ENCODE measurements around the gene FBXO44.

FBXO44 gene

GRCh38 chr1:11649237-11649623 is 5.4 kb upstream of the FBXO44 start:
- no peak for TF ChIP-seq CTCF (IDR thresholded peaks at IDR 0.05; ENCODE audit: control extremely low read depth, extremely low read depth, low read depth, missing control alignments)
- ChIA-PET POLR2A (interaction anchor here (0.6 kb wide), 1 partner anchor 818 kb away, joined by 3 read pairs; no protein-coding TSS in a partner anchor), CTCF (interaction anchor here (0.8 to 16.0 kb wide), 11 partner anchors 11 to 617 kb away, joined by 3 to 248 read pairs (median 11); partner anchors contain the start of genes AGTRAP and FBXO6)
- DNase-seq (ENCODE audit: extremely low spot score): no peak

- no peak for TF ChIP-seq CTCF (IDR thresholded peaks at IDR 0.05; ENCODE audit: control extremely low read depth, extremely low read depth, low read depth, missing control alignments)
- ChIA-PET POLR2A (no interaction called here), CTCF (interaction anchor here (0.8 to 16.0 kb wide), 30 partner anchors 8 to 648 kb away, joined by 3 to 248 read pairs (median 4); partner anchors contain the start of genes AGTRAP and FBXO6)
Observed at GRCh38 chr1:11649624-11650330, 4.9 kb upstream of the FBXO44 start.

GRCh38 chr1:11650331-11650991 is 4.2 kb upstream of the FBXO44 start:
- ChIA-PET POLR2A (no interaction called here), CTCF (interaction anchor here (0.8 to 16.0 kb wide), 30 partner anchors 6 to 649 kb away, joined by 3 to 248 read pairs (median 4); partner anchors contain the start of genes AGTRAP and FBXO6)
- peak; percentile 81 for TF ChIP-seq CTCF (IDR thresholded peaks at IDR 0.05; ENCODE audit: control extremely low read depth, extremely low read depth, low read depth, missing control alignments)
- peak; percentile 71 for DNase-seq (ENCODE audit: extremely low spot score)

More at GRCh38 chr1:11649624-11650330, 4.9 kb upstream of the FBXO44 start:
- no peak for DNase-seq (ENCODE audit: extremely low spot score)

- ChIA-PET POLR2A (no interaction called here), CTCF (interaction anchor here (0.6 to 16.0 kb wide), 27 partner anchors 7 to 649 kb away, joined by 3 to 248 read pairs (median 4); partner anchors contain the start of gene FBXO6)
- DNase-seq (ENCODE audit: extremely low spot score): no peak
- TF ChIP-seq CTCF (IDR thresholded peaks at IDR 0.05; ENCODE audit: control extremely low read depth, extremely low read depth, low read depth, missing control alignments): no peak
Observed at GRCh38 chr1:11651017-11651416, 3.7 kb upstream of the FBXO44 start.

GRCh38 chr1:11652203-11652780 is 2.4 kb upstream of the FBXO44 start:
- DNase-seq (ENCODE audit: extremely low spot score): no peak
- POLR2A ChIA-PET: interaction anchor here (0.6 kb wide), 1 partner anchor 621 kb away, joined by 4 read pairs; no protein-coding TSS in a partner anchor

More at GRCh38 chr1:11652203-11652780, 2.4 kb upstream of the FBXO44 start:
- CTCF ChIA-PET: interaction anchor here (0.9 to 16.0 kb wide), 8 partner anchors 8 to 615 kb away, joined by 3 to 248 read pairs (median 25); partner anchors contain the start of gene FBXO6
- no peak for TF ChIP-seq CTCF (IDR thresholded peaks at IDR 0.05; ENCODE audit: control extremely low read depth, extremely low read depth, low read depth, missing control alignments)
